AG08395 (cell line): ENCODE results near the gene SLC17A6.

Experiments
- DNase-seq: peaks from one replicate; pipeline ENCODE4 v3.0.0; 2012; ENCODE audit warnings: mixed read lengths, low spot score

SLC17A6 gene

DNA sequence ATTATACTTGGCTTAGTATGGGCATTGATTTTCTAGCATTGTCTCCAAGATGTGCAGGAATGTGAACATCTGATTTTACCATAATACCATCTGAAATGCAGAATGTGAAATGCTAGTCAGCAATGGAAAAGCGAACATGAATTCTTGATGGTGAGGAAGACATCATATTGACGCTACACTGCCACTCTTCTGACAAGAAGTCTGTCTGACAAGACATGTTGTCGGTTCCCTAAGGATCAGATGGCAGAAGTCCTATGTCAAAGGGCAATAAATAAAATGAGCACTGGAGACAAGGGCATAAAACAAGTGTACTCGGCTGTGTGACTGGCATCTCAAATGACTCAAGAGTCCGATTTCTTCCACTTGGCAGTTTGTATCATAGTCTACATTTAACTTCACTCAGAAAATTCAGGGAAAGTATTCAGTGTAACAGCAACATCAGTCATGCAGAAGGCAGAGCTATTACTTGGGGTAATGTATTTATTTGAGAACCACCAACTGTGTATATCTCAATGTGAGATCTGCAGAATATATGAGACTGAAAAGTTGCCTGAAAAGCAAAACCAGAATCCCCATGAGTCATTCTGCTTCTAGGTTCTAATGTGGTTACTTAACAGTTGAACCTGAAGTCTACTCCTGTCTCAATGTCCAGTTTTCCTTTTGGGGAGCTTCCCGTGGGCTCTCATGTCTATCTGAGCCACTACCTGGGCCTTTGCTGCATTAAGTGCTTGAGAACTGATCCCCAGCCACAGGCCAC, 51.5 kb downstream of the SLC17A6 start:
- DNase-seq: no peak

DNA sequence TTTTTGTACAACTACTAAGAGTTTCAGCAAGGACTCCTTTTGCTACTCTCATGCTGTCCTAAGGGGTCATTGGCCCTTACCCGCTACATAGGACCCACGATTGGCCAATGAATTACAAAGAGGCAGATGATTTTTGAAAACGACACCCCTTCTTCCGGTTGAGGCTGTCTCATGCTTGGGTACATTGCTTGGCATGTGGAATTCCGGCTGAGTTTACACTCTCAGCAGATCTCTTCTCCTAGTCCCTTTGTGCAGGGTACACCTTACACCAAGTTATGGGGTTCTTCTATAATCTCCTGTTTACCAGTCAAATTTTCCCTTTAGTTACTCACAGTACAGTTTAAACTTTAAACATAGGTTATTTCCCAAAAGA, 52.1 kb downstream of the SLC17A6 start:
- no peak for DNase-seq

DNA sequence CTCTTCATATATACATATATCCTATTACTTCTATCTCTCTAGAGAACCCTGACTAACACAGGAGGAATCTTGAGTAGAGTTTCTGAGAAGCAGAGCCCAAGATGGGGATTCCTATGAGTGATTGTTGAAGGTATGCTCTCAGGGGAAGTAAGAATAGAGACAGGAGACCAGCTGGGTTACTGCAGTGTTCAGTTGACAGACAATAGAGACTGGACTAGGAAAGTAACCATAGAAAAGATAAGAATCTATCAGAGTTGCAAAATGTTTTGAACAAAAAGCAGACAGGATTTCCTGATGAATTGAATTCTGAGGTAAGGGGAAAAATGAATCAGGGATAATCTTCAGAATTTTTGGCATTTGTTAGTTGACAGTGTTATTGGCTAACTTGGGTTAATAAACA, 54.4 kb downstream of the SLC17A6 start:
- DNase-seq: no peak

DNA sequence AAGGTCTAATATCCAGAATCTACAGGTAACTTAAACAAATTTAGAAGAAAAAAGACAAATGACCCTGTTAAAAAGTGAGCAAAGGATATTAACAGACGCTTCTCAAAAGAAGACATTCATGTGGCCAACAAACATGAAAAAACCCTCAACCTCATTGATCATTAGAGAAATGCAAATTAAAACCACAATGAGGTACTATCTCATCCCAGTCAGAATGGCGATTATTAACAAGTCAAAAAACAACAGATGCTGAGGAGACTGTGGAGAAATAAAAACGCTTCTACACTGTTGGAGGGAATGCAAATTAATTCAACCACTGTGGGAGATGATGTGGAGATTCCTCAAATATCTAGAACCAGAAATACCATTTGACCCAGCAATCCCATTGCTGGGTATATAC, 67.2 kb downstream of the SLC17A6 start:
- DNase-seq: no peak

DNA sequence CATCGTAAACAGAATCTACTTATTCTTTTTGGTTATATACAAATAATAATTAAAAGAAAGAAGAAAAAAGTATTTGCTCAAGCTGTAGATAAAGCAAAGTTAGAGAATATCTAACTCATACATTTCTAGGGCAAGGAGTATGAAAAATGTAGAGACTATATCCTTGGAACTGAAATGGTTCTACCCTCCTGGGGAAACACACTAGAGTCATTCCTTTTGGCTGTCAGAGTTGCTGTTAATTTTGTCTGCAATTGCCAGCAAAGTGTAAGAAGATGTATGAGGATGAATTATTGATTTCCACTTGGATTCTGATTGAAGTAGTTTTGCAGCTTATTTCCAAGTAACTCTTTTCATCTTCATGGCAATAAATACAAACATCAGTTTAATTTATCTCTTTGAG, 69.1 kb downstream of the SLC17A6 start:
- DNase-seq: no peak

DNA sequence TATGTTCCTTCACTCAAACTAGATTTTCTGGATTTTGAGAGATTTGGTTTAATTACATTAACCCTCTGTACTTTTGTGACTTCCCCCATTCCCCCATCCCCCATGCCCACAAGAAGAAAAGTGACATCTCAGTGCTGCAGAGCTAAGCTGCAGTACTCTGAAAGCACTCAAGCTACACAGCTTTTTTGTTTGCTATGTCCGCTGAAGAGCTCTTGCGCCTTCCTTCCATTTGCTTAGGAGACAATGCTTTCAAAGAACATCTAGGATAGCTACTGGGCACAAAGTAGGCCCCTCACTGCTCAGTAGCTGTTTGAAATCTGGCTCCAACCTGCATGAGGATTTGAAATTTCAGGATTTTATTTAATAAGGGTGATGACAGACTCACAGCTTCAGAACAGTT, 69.7 kb downstream of the SLC17A6 start:
- DNase-seq: no peak

DNA sequence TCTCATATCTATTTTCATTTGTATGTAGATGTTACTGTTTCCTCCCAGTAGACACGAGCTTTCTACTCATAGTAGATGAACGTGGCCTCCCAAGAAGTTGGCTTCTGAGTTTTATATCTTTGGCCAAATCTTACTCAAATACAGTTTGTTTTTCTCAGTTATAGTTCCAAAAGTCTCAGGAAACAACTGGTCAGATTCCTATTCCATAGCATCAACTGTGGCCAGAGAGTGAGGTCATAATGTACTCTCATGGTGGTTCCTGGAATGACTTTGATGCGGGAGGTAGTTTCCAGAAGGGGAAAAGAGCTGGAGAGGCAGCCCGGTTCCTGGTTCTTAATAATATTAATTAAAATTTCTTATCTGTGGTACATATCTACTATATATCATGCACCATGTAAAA, 77.3 kb downstream of the SLC17A6 start:
- DNase-seq: no peak

DNA sequence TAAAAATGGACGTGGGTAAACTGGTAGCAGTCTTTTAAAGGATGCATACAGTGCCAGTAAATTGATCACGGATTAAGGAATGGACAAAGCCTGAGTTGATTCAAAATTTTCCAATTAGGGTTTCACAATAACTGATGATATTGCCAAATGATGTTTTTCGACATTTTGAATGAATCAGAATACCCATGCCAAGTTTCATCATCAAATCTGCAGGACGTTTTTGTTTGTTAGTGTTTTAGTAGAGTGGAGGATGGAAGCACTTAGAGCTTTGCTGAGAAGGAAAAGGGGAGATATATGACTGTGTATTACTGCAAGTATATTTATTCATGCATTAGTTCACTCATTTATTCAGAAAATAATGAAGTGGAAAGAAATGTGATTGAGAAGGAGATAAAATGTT, 78.3 kb downstream of the SLC17A6 start:
- no peak for DNase-seq

DNA sequence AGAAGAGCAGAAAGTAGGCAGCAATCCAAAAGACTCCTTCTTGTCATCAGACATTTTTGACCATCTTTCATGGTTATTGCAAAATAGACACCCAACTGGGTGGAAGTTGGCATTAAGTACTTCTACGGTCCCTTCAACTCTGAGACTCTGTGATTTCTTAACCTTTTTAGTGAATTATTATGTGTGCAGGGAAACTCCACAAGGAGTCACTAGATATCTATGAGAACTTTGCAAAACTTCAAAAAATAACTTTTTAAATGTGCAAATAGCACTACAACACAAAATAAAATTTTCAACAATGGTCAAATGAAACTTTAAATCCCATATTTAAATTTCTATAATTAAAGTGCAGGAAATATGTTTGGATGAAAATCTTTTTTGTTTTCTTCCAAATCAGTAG, 88.7 kb downstream of the SLC17A6 start:
- no peak for DNase-seq
